LNCaP clone FGC (cell line): ENCODE measurements around the gene KDSR.

ENCODE experiments used
- DNase-seq: peaks from one replicate; pipeline ENCODE4 v3.0.0-alpha.2; 2011; ENCODE audit warnings: low read depth
- H3K4me3 ChIP-seq: 2 replicates; pipeline ENCODE4 v1.5.1; 2011; ENCODE audit warnings: mild to moderate bottlenecking, low read depth, low read length, control low read depth
- CTCF ChIP-seq: IDR thresholded peaks from 2 replicates; pipeline ENCODE4 v1.5.1; 2012; ENCODE audit warnings: mild to moderate bottlenecking; ENCODE audit not compliant: control insufficient read depth, insufficient read depth; ENCODE audit errors: extremely low read depth

KDSR gene

DNA sequence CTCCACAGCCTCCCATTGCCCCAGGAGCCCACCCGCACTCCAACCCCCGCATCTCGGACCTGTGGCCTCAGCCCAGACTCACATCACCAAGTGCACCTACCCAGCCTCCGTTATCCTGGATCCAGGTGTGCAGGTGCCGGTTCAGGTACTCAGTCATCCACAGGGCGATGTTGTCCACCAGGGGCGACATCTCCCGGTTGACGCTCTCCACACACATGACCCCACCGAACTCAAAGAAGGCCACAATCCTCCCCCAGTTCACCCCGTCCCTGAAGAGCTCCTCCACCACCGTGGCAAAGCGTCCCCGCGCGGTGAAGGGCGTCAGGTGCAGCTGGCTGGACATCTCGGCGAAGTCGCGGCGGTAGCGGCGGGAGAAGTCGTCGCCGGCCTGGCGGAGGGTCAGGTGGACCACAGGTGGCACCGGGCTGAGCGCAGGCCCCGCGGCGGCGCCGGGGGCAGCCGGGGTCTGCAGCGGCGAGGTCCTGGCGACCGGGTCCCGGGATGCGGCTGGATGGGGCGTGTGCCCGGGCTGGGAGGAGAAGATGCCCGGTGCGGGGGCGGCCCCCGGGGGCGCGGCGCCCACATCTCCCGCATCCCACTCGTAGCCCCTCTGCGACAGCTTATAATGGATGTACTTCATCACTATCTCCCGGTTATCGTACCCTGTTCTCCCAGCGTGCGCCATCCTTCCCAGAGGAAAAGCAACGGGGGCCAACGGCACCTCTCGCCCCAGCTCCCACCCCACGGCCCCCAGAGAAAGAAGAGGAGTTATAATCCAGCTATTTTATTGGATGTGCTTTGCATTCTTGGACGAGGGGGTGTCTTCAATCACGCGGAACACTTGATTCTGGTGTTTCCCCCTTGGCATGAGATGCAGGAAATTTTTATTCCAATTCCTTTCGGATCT lies 48.8 kb downstream of the KDSR start:
- no peak for TF ChIP-seq CTCF
- peak overlapping the region; percentile 61 for H3K4me3 ChIP-seq
- no peak for DNase-seq

- no peak for DNase-seq
- TF ChIP-seq CTCF: no peak
- no peak overlapping the region for H3K4me3 ChIP-seq
Measured at GRCh38 chr18:63317556-63317946, 49.5 kb downstream of the KDSR start.

DNA sequence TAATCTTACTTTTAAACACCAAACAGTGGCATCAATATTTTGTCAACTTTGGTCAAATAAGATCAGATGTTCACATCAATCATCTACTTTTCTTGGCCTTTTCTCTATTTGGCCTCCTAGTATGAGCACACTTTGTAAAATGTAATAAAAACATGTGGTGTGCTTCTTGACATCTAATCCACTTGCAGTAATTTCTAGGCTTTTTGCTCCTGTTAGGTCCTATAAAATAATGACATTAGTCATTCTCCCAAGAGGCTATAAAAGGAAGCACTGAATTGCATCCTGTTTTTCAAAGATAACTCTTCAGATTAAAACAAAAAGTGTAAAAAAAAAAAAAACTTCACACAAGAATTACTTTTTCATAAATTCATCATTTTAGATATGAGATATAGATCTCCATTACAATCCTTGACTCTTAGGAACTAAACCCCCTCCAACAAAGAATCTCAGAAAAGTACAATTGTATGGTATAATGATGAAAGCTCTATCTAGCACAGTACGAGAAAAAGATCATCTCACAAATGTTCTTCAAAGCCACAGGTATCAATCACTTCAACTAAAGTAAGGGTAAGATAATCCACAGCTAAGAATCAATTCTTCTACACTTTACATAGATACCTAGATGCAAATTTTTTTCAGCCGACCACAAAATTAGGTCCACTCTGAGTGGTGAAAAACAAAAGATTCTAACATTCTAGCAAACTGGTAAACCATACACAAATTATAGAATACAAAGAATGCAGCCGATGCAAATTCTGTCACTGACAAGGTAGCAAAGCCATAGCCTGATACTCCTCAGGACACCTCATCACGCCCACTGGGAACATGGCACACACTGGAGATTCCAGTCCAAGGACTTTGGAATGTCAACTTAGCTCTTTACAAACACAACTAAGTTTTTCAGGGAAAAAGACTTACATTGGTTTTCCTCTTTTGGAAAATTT lies 50.1 kb downstream of the KDSR start:
- no peak for TF ChIP-seq CTCF
- no peak for DNase-seq
- no peak overlapping the region for H3K4me3 ChIP-seq

DNA sequence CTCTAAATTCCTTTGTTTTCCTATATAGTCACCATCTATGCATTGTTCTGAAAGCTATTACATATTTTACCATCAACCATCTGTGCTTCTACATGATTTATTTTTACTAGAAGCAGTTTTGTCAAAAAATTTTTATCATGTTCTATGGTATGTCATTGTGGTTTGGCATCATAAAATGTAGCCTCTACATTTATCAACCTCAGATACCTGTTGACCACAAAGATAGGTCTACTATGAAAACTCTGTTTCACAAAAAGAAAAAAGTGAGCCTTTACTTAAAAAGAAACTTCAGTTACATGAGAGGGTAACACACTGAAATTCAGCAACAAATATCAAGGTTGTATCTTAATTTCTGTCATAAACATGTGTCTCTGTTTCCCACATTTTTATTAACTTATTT lies 51.1 kb downstream of the KDSR start:
- H3K4me3 ChIP-seq: no peak overlapping the region
- no peak for DNase-seq
- no peak for TF ChIP-seq CTCF

- DNase-seq: no peak
- H3K4me3 ChIP-seq: no peak overlapping the region
- TF ChIP-seq CTCF: no peak
Measured at GRCh38 chr18:63315131-63315662, 51.8 kb downstream of the KDSR start.

GRCh38 chr18:63314062-63314790 lies 52.8 kb downstream of the KDSR start:
- no peak overlapping the region for H3K4me3 ChIP-seq
- no peak for TF ChIP-seq CTCF
- no peak for DNase-seq
